ENCODE results near the gene AGAP1.

The AGAP1 gene

DNA sequence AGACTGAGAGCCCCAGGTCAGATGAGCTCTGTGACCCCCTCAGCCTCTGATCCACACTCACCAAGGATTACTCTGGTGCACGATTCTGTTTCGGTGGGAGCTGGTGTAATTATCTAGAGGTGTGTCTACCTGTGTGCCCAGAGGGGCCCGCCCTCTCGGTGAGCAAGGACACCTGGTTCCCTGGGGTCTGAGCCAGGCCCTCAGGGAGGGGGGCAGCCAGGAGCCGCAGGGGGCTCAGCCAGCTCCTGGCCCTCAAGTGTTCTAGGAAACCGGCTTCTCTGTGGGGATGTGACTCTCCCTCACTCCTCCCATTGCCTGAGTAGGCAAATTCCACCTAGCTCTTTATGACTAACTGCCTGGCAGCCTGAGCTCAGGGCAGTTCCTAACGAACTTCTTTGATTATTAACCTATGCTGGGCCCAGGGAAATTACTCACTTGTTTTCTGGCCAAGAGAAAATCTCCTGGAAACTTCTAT lies 17.4 kb downstream of the AGAP1 start:
- DNase-seq: no peak

DNA sequence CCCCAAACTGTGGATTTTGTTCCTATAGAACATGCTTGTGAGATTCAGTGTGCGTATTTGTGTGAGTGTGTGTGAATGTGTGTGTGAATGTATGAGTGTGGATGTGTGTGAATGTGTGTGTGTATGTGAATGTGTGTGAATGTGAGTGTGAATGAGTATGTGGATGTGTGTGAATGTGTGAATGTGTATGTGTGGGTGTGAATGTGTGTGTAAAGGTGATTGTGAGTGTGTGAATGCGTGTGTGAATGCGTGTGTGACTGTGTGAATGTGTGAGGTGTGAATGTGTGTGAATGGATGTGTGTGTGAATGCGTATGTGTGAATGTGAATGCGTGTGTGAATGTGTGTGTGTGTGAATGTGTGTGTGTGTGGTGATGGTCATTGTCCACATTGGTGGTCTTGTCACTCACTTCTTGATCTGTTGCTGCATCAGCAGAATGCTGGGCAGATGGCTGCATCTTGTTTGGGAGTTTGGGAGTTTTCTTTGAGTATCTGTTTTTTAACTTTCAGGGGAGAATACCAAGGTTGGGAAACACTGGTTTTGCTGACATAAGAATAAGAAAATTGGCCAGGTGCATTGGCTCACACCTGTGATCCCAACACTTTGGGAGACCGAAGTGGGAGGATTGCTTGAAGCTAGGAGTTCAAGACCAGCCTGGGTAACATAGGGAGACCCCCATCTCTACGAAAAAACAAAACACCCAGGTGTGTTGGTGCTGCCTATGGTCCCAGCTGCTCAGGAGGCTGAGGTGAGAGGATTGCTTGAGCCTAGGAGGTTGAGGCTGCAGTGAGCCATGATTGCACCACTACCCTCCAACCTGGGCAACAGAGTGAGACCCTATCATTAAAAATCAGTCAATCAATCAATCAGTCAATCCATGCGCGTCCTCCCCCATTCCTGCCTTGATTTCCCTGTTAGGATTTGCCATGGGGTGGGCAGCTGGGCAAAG lies 18.2 kb downstream of the AGAP1 start:
- DNase-seq: no peak

DNA sequence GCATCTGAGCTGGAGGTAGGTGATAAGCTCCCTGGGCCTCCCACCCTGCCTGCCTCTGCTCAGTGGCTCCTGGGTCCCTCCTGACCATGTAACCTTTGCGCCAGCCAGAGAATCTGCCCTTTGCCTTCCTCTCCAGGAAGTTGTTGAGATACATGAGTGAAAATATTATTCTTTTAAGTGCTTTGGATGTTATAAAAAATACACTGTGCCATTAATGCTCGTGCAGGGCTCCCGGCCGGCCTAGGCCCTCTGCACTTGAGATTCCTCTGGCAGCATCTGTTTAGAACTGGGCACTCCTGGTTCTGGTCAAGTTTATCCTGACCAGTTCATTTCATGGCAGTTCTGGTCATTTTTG lies 18.8 kb downstream of the AGAP1 start:
- no peak for DNase-seq

DNA sequence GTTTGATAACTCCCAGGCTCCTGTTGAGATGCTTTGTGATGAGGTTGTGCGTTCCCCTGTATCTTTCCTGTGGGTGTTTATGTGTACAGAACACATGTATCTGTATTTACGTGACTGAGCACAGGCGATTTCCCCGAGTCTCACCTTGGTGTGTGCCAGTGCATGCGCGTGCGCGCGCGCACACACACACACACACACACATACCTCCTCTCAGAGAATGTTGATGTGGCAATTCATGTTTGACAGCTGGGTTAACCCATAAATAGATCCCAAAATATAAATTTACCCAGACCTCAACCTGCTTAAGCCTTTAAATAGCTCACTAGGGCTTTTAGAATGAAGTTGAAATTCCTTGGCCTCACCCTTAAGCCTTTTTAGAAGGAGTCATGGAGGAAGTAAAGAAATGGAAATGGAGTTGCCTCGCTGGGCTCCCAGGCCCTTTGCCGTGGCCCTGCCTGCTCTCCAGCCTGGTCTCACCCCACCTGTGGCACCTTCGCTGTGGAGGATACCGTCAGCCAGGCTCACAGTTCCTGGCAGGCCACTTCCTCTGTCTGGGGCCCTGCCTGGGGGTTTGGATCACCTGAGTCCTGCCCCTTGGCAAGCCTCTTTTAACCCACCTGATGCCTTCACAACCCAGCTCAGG lies 20.3 kb downstream of the AGAP1 start:
- DNase-seq: no peak

DNA sequence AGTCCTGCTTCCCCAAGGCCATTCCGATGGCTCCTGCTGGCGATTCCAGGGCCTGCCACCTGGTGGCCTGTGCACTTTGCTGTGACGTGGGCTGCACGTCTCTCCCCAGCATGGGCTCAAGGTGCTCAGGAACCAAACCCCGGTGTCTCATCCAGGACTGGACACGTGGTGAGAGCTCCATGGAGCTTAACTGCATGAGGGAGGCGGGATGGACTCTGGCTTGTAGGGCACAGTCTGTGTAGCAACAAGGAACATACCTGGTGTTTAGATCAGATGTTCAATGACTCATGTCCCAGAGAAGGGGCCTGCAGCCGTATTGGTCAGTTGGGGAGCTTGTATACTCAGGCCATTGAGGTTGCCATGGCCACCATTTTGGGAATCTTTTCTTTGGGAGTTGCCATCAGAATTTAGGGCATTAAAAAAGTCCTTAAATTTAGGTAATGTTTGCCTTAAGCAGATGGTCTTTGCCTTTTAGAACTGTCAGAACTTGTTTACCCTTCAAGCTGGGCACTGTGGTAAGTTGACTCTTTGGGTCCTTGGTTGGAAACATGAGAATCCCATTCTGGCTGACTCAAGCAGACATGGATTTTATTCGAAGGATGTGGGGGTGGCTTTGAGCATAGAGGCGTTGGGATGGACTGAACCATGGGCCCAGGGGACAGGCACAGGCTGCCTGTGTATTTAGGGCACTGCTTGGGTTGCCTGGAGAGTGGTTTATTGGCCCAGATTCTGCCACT lies 21.0 kb downstream of the AGAP1 start:
- DNase-seq: no peak

DNA sequence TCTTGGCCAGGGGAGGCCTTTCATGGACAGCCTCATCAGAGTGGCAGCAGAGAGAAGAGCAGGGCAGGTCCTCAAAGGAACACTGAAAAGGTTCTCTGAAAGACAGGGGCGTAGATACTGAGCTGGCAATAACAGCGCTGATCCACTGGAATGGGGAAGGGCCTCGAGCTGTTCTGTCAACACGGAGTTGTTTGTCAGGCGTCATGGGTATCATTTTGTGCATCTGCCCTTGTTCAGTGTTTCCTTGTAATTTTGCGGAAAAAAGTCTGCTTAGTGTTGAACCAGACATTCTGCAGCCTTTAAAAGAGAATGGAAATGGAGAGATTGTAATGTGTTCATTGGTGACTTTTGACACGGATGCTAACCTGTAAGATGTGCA lies 21.5 kb downstream of the AGAP1 start:
- no peak for DNase-seq

DNA sequence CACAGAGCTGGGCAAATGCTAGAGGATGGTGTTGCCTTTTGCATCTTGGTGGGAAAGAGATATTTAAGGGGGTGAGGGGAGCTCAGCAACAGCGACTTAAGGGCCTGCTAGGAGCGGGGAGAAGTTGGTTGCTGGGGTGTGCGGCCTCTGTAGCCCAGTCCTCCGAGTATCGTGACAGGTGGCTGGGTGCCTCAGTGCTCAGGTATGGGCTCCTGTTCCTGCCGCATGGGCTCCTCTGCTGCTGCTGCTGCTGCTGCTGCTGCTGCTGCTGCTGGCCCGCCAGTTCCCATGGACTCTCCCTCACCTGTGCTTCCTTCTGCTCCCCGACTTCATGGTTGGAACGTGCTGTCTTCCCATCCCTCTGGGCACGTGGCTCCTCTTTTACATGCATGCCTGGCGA lies 22.0 kb downstream of the AGAP1 start:
- no peak for DNase-seq

DNA sequence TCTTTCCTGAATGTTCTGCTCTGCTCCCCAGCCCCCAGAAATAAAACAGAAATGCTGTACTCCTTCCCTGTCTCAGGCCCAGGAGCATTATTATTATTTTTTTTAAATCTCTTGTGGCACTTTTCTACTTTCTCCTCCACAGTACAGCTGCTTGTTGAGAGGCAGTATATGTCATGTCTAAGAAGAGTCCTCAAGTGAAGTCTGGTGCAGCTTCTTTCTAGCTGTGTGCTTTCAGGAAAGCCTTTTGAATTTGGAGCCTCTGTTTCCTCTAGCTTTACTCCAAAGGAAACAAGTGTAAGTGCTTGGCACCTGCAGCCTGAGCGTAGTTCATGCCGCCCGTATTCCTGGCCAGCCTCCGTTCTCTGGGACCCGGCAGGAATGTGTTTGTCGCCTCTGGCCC lies 22.4 kb downstream of the AGAP1 start:
- DNase-seq: no peak

DNA sequence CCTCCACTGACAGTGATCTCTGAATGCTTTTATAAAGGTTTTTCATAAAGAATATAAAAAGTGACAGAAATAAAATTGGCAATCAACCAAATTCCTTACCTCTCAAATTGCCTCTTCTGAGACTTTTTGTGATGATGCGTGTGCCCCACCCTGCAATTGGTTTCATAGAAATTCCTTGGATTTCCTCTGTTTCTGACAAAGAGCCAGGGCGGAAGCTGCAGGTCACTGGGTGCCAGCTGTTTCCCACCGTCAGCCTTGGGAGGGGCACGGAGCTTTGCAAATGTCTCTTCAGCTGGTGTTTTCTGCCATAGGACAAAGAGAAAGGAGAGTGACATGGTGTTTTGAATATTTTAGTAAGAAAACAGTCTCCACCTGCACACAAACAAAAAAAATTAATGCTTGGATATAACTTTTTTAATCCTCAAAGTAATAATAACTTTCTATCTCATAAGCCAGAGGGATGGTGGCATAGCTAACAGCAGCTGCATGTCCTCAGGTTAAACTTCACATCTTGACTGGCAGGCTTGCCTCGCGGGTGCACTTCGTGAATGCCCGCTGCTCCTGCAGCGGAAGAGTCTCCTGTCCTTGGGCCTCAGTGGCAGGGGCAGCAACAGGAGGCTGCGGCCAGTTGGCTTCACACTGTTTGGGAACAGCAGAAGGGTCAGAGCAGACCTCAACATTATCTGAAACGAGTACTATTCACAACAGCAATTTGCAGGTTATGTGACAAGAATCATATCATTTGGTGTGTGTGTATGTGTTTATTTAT lies 24.7 kb downstream of the AGAP1 start:
- DNase-seq: peak; percentile 20

DNA sequence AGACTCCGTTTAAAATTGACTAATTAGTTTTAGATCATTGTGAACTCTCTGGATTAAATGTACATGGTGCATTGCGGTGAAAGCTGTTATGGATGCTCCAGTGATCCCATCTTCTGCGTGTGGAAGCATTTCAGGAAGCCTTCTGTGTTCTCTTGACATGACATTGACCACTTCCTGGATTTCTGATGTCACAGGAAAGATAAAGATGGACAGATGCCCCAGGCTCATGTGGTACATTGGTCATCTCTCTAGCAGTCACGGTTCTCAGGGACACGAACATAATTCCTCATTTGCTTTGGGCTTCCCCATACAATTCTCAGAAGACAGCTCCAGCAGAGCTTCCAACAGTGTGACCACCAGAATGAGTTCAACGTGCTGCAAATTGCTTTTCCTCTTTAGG lies 26.9 kb downstream of the AGAP1 start:
- DNase-seq: no peak

DNA sequence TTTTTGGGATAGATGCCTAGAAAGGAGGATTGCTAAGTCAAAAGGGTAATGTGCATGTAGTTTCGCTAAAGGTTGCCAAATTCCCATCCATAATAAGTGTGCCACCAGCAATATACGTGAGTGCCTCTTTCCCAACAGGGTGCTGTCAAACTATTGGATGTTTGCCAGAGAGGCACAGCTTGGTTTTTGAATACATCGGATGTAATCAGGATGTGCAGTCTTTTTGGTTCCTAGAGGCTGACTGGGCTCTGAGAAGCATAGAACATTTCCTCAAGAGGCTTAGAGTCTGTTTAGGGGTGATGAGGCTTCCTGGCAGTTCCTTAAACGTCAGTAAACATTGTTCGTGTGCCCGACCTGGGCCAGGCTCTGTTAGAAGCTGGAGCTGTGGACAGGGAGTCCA lies 28.0 kb downstream of the AGAP1 start:
- peak; percentile 71 for DNase-seq

DNA sequence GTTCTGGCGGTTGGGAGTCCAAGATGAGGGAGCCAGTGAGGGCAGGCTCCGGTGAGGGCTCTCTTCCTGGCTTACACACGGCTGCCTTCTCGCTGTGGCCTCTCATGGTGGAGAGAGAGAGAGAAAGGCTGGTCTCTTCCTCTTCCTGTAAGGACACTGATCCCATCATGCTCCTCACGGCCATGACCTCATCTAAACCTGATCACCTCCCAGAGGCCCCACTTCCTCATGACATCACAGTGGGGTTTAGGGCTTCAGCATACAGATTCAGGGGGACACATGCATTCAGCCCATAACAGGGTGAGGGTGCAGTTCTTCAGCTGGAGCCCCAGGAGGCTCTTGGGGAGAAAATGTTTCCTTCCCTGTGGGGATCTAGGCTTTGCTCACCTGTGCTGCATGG lies 29.2 kb downstream of the AGAP1 start:
- no peak for DNase-seq

DNA sequence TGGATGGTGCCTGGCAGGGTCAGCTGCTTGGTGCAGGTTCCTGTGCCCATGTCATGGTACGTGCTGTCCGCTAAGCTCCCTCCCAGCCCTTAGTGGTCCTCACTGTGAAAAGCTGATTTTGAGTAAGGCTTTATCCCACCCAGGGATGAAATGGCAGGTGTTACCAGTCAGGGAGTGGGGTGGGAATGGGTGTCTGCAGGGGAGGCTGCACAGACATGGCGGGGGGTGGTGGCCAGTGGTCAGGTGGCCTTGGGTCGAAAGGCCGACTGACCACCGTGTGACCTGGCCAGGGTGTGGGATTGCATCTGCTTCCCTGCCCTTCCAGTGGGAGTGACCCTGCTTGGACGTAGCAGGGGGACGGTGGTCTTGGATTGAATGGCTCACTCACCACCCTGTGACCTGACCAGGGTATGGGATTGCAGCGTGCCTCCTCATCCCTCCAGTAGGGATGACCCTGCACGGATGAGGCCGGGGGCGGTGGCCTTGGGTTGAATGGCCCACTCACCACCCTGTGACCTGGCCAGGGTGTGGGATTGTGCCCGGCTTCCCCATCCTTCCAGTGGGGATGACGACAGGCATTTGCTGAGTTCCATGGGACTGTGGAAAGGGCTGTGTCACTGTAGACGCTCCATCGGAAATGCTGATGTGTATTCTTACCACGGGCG lies 29.8 kb downstream of the AGAP1 start:
- DNase-seq: no peak

DNA sequence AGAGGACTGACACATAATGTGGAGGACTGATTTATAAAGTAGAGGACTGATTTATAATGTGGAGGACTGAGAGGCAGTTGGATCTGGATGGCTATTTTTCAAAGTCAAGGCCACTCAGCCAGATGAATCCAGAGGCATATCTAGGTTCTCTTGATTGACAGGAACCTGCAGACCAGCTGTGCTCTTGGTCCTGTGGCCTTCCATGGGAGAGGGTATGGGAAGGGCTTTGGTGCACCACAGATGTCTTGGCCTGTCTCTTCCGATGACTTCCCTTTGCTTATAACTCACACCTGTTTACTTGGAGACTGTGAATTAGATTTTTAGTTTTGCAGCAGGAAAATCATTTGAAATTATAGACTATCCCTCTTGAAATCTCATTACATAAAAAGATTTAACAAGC lies 32.3 kb downstream of the AGAP1 start:
- DNase-seq: no peak

DNA sequence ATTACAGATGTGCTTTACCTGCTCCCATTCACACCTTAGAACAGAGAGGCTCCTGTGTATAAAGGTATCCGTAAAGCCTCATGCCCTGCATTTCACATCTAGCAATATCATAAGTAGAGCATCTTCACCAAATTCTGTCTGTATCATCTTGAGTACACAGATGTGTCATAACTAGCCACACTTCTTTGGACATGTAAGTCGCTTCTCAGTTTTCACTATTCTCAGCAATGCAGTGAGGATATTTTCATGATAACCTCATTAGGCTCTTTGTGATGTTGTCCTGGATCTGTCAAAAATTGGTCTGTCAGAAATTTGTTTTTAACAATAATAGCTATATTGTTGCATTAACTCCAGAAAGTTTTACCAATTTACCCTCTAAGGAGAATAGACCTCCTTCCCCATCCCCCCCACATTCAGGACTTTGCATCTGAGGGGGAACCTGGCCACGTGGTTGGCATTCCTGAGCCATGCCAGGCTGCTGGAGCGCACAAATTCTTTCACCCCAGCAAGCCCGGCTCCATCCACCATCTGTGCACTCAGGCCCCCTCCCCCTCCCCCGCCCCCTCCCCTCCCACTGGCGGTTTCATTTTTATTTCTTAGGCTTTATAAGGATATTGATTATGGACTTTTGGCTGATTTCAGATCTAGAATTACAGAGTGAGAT lies 34.1 kb downstream of the AGAP1 start:
- no peak for DNase-seq

DNA sequence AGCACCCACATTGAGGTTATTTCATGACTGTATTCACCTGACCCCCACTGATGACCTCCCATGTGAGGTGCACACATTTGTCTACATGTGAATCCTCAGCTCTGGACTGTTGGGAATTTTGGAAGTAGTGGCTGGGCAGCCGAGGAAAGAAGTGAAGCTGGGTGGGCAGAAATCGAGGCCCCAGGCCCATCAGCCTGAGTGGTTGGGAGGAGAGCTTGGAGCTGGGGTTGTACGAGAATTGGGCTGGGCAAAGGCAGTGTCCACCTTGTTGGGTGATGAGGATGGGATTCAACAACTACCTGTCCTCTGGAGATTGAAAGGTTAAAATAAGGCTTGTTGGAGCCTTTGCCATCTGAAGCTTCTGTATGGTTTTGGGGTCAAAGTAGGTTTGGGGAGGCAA lies 35.8 kb downstream of the AGAP1 start:
- DNase-seq: no peak

DNA sequence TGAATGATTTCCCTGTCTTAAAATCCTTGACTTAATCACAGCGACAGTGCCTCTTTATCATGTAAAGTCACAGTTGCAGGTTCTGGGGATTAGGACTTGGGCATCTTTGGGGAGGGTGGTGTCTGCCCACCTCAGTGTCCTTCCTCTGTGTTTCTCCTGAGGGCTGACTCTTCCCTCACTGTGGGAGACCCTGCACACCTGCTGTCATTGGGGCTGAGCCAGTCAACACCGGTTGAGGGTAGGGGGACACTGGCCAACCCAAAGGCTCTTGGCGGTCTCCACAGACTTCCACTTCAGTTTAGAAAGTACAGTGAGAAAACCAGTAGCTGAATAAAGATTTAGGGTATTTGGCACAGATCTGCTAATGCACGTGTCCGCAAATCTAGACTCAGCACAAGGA lies 36.9 kb downstream of the AGAP1 start:
- no peak for DNase-seq

DNA sequence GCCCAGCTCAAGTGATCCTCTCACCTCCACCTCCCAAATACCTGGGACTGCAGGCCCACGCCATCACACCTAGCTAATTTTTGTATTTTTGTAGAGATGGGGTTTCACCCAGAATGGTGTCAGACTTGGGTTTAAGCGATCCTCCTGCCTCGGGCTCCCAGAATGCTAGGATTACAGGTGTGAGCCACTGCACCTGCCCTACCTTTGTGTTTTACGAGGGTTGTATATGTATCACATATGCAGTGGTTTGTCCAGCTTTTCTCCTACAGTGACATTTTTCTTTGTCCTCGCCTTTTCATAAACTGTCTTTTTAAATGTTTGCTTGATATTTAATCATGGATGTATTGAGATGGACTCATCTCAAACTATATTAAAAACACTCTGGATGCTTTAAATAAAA lies 38.5 kb downstream of the AGAP1 start:
- no peak for DNase-seq

DNA sequence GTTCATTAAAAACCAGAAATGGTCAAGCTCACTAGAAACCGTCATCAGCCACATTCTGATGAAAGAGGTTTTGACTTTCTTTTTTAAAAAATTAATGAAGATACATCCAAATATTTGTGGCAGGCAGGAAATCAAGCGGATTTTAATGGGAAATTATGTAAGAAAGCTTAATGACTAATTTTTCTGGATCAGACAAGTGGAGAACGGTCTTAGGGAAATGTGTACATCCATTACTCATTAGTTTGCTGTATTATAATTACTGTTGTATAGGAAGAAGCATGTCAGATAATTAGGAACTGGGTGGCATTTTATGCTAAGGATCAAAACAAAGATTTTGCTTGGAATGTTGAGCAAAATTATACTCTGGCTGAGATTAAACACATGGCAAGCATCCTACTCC lies 39.4 kb downstream of the AGAP1 start:
- no peak for DNase-seq

DNA sequence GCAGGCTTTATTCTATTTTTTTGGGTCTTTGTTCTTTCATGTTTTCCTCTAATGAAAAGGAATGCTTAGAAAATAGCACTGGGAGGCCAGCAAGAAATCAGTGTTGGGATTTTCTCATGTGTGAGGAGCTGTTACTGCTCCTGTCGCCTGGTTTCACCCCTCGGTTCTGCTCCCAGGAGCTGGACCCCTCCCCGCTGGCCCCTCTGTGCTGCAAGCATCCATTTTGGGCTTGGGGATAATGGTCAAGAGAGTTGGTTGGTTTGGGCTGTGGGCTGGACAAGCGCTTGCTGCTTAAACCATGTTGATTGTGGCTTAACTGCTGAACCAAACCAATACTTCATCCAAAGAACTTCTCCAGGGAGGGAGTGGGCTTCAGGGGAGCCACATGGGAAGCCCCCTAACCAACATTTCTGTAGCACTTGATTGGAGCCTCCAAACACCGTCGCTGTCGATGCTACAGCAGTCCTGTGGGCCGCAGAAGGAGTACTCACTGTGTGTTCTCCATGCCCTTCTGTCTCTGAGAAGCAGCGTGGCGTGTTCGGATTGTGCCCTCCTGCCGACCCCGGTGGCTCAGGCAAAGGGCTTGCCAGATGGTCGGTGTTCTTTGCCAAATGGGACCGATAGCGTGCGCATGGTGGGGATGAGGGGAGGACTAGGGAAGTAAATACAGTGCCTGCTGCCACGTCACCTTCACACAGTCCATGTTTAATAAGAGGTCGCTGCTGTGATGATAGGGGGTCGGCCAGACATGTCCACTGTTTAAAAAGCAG lies 40.0 kb downstream of the AGAP1 start:
- DNase-seq: peak; percentile 90

All from NCI-H1694 treated with DMSO at 0.1 percent for 48 hours (cell line).